H1 (cell line): ENCODE data around the gene THADA. TPM values are rescaled to one million over a fixed set of nuclear protein-coding genes. Genes with fewer than 3 reads are reported as not detected.

Experiments
- FOSL1 ChIP-seq: IDR thresholded peaks from 2 replicates; pipeline ENCODE4 v1.6.1; 2011; ENCODE audit warnings: mild to moderate bottlenecking, low read depth, low read length, moderate library complexity; ENCODE audit not compliant: insufficient read depth
- HDAC6 ChIP-seq: IDR thresholded peaks from one replicate; pipeline ENCODE4 v1.7.1; 2012; ENCODE audit warnings: low read depth, mild to moderate bottlenecking, inconsistent platforms, low read length, moderate library complexity
- PHF8 ChIP-seq: fragments of 200-600 bp; sonication (generic); conservative IDR thresholded peaks from 2 replicates; pipeline ENCODE4 v1.7.1; 2012; ENCODE audit warnings: low read depth, mild to moderate bottlenecking, inconsistent platforms, low read length, moderate library complexity
- SIRT6 ChIP-seq: IDR thresholded peaks from one replicate; pipeline ENCODE4 v1.7.1; 2012; ENCODE audit warnings: low read length, inconsistent platforms
- SP1 ChIP-seq: IDR thresholded peaks from 2 replicates; pipeline ENCODE4 v1.6.1; 2011; ENCODE audit warnings: low read depth, low read length
- TAF7 ChIP-seq: optimal IDR thresholded peaks from 2 replicates; pipeline ENCODE3; 2011; ENCODE audit warnings: low read depth, mild to moderate bottlenecking, inconsistent platforms, low read length, moderate library complexity, borderline replicate concordance
- TBP ChIP-seq: IDR thresholded peaks from 2 replicates; pipeline ENCODE4 v1.6.1; 2011; ENCODE audit warnings: low read depth, low read length, improper control_type of control experiment
- polyA plus RNA-seq, 7 experiments: library from polyadenylated mRNA; depleted of rRNA in 3 of 7; stranded (reverse) in 5 of 7; unstranded in 2 of 7; fragments of >200 nt in 5 of 7; fragments of 200-250 nt in 2 of 7; gene quantifications; 1 replicate in 5 of 7; 2 replicates in 1 of 7; 4 replicates in 1 of 7; pipeline versions ENCODE4 v1.2.1 to v1.2.3, GENCODE V29; 2011 to 2013; ENCODE audit warnings: missing spikeins in 2 of 7, mixed read lengths in 2 of 7
- total RNA-seq: library from RNA; stranded (reverse); fragmentation: NEBNext Ultra II Directional; extraction: Animal tissue kit (Norgen Biotek cat#: 25700); gene quantifications from 2 replicates; pipeline ENCODE4 v1.2.1, GENCODE V29; 2021

Gene THADA
- total and polyA plus RNA-seq, 2 of the 8 experiments (the other 6 are each of a cell fraction or from before 2014, with no cell fraction given) = 22.4 to 26.8 TPM

DNA sequence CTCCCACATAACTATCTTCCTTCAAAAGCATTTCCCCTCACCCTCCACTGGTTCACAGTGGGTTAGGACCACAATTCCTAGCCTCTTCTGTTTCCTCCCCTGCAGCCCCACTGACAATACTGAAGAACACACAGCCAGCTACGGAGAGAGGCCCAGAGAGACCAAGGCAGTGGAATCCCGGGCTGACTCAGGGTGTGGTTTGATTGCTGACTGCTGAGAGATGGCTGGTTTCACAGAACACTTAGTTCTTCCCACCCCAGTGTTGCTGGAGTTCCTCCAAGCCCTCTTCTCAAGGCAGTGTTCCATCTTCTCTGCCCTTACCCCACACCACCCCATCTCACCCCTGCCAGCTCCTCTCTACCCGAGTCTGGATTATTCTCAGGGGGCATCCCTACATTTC is 326.1 kb downstream of the THADA start (continued):
- TF ChIP-seq PHF8 (no peak), HDAC6 (no peak), FOSL1 (no peak), SIRT6 (no peak), TAF7 (no peak), SP1 (no peak), TBP (no peak)
